Fibroblast of lung (primary cell): ENCODE measurements around the gene GAS7.

Source experiments
- CTCF ChIP-seq, 2 donors: IDR thresholded peaks in 1 of 2; conservative IDR thresholded peaks in 1 of 2; 1 replicate in 1 of 2; 2 replicates in 1 of 2; pipeline ENCODE4 v1.5.1; 2011 to 2012; ENCODE audit warnings: low read length in 2 of 2, control low read depth in 1 of 2, inconsistent platforms in 1 of 2, low read depth in 1 of 2, mild to moderate bottlenecking in 1 of 2
- EZH2 ChIP-seq: IDR thresholded peaks from 2 replicates; pipeline ENCODE4 v1.5.1; 2012; ENCODE audit warnings: low read length, control low read depth, mild to moderate bottlenecking; ENCODE audit errors: missing control alignments

- TF ChIP-seq CTCF (conservative IDR thresholded peaks at IDR 0.05 in 1 of 2, IDR thresholded peaks at IDR 0.05 in 1 of 2; ENCODE audit: low read depth in 1 of 2, low read length in 2 of 2) (no peak), EZH2 (no peak)
Measured at GRCh38 chr17:9880582-9880999, 317.8 kb downstream of the GAS7 start.
